Measurements from ENCODE around the gene ADGRE1. TPM values are rescaled to one million over a fixed set of nuclear protein-coding genes. Genes with fewer than 3 reads are reported as not detected.
"Not testable (repeated sequence)": the region's sequence is repeated elsewhere in the genome, so short reads cannot be mapped to it uniquely, and the experiment has no call there.

The ADGRE1 gene
- polyA plus RNA-seq, 1 of the 3 experiments (the other 2 are of a cell fraction): 8.9 TPM

DNA sequence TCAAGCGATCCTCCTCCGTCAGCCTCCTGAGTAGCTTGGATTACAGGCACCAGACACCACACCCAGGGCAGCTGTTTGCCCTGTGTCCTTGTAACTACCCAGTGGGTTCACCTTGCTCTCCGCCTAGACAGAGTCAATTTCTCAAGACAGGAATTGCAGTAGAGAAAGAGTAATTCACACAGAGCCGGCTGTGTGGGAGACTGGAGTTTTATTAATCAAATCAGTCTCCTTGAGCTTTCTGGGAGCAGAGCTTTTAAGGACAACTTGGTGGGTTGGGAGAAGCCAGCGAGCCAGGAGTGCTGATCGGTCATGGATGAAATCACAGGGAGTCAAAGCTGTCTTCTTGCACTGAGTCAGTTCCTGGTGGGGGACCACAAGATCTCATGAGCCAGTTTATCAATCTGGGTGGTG lies 20.6 kb upstream of the ADGRE1 start (continued):
- TF ChIP-seq CTCF (IDR thresholded peaks at IDR 0.05) (no peak), GATA2 (CRISPR knock-in tag; IDR thresholded peaks at IDR 0.05) (no peak)

DNA sequence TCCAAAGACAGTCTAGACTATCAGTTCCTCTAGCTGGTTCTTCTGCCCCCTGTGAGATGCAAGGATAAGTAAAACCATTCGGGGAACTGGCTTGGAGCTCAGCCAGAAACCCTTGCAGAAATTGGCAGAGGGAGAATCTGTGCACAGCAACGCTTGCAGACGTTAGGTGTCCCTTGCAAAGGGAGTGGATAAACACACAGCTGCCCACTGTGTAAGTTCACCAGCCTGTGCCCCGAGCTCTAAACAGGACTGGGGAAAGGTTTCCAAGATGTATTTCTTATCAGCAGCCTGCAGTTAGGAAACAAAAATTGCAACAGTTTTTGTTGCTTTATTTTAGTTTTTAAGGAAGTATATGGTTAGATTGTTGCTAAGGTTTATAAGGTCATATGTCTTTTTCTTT lies 19.0 kb upstream of the ADGRE1 start:
- TF ChIP-seq EP300 (IDR thresholded peaks at IDR 0.05; ENCODE audit: borderline replicate concordance in 1 of 2, low read depth in 1 of 2, low read length in 1 of 2): no peak
- TF ChIP-seq SIN3A (IDR thresholded peaks at IDR 0.05; ENCODE audit: borderline replicate concordance, low read depth, low read length): no peak
- TF ChIP-seq ELF1 (IDR thresholded peaks at IDR 0.05): no peak
- no peak for TF ChIP-seq TEAD4 (IDR thresholded peaks at IDR 0.05; ENCODE audit: borderline replicate concordance, insufficient read depth)
- TF ChIP-seq FOXM1 (IDR thresholded peaks at IDR 0.05; ENCODE audit: low read depth): no peak
- no peaks in the 10 kb centered on the region for H3K9me2 ChIP-seq
- no peaks in the 10 kb centered on the region for H4K20me1 ChIP-seq (ENCODE audit: insufficient read depth)
- H3K4me1 ChIP-seq (ENCODE audit: control insufficient read depth in 1 of 2, insufficient read depth in 2 of 2, low read depth in 1 of 2, low read length in 1 of 2): no peaks in the 10 kb centered on the region
- H3F3A ChIP-seq (replicated peaks; ENCODE audit: insufficient read depth): no peaks in the 10 kb centered on the region
- no peaks in the 10 kb centered on the region for H3K79me2 ChIP-seq (ENCODE audit: insufficient read depth)
- H3K27ac ChIP-seq (ENCODE audit: low read depth in 2 of 2, low read length in 1 of 2): no peak overlapping the region
- peaks cover 57% of the 10 kb centered on the region; the same call in 1 of the 2 replicates for H3K27me3 ChIP-seq (ENCODE audit: insufficient read depth)
- DNase-seq: no peak
- H3K9me3 ChIP-seq: no peaks in the 10 kb centered on the region
- H3K4me3 ChIP-seq (ENCODE audit: low read depth in 2 of 2, low read length in 1 of 2): no peak overlapping the region
- H2AFZ ChIP-seq (ENCODE audit: low read depth): no peak overlapping the region
- no peaks in the 10 kb centered on the region for H3K36me3 ChIP-seq (replicated peaks in 1 of 2; ENCODE audit: control insufficient read depth in 1 of 2, insufficient read depth in 2 of 2, low read length in 1 of 2)
- H3K4me2 ChIP-seq: no peak overlapping the region
- no peak overlapping the region for H3K9ac ChIP-seq
- WGBS (ENCODE audit: low lambda C conversion rate): 2% methylated on average over 4 of the region's 4 CpGs
- CTCF ChIA-PET: interaction anchor here (1.0 to 1.1 kb wide), 3 partner anchors 9 to 352 kb away, joined by 3 read pairs; no protein-coding TSS in a partner anchor
- POLR2A ChIA-PET: no interaction called here

GRCh38 chr19:6869151-6869882 lies 18.1 kb upstream of the ADGRE1 start:
- H3K9me2 ChIP-seq; H4K20me1 ChIP-seq (ENCODE audit: insufficient read depth); DNase-seq; CTCF ChIA-PET; H3K9me3 ChIP-seq; H3K4me1 ChIP-seq (ENCODE audit: control insufficient read depth in 1 of 2, insufficient read depth in 2 of 2, low read depth in 1 of 2, low read length in 1 of 2); H3K79me2 ChIP-seq (ENCODE audit: insufficient read depth); H3K4me2 ChIP-seq; H3K9ac ChIP-seq; POLR2A ChIA-PET; H2AFZ ChIP-seq (ENCODE audit: low read depth); H3F3A ChIP-seq (replicated peaks; ENCODE audit: insufficient read depth); H3K27ac ChIP-seq (ENCODE audit: low read depth in 2 of 2, low read length in 1 of 2); H3K4me3 ChIP-seq (ENCODE audit: low read depth in 2 of 2, low read length in 1 of 2); H3K36me3 ChIP-seq (replicated peaks in 1 of 2; ENCODE audit: control insufficient read depth in 1 of 2, insufficient read depth in 2 of 2, low read length in 1 of 2): not testable (repeated sequence)
- WGBS (ENCODE audit: low lambda C conversion rate): 26% methylated on average over 18 of the region's 22 CpGs
- peaks cover 66% of the 10 kb centered on the region; the same call in 1 of the 2 replicates for H3K27me3 ChIP-seq (ENCODE audit: insufficient read depth)

All from SK-N-SH (cell line).